HG02970 (cell line): ENCODE results near the gene IGF2BP2.
A peak's percentile ranks its signal among the peaks of the same experiment; 100 is the strongest.
"Not testable (repeated sequence)": the region's sequence is repeated elsewhere in the genome, so short reads cannot be mapped to it uniquely, and the experiment has no call there.

Source experiments
- ATAC-seq: cut with Tn5 transposase; IDR thresholded peaks from one replicate; pipeline ENCODE4 v1.9.1; 2021; ENCODE audit warnings: mild to moderate bottlenecking, moderate library complexity, moderate number of reproducible peaks; ENCODE audit not compliant: unreplicated experiment, low FRiP score

The IGF2BP2 gene

DNA sequence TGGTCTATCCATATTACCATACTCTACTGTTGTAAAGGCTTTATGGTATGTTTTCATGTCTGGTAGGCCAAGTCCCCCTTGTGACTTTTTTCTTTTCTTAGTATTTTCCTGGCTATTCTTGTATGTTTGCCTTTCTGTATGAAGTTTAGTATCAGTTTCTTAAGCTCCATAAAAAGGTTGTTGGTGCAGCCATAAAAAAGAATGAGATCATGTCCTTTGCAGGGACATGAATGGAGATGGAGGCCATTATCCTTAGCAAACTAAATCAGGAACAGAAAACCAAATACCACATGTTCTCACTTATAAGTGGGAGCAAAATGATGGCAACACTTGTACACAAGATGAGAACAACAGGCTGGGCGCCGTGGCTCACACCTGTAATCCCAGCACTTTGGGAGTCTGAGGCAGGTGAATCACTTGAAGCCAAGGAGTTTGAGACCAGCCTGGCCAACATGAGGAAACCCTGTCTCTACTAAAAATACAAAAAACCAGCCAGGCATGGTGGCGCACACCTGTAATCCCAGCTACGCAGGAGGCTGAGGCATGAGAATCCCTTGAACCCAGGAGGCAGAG lies 13.7 kb upstream of the IGF2BP2 start:
- not testable (repeated sequence) for ATAC-seq

DNA sequence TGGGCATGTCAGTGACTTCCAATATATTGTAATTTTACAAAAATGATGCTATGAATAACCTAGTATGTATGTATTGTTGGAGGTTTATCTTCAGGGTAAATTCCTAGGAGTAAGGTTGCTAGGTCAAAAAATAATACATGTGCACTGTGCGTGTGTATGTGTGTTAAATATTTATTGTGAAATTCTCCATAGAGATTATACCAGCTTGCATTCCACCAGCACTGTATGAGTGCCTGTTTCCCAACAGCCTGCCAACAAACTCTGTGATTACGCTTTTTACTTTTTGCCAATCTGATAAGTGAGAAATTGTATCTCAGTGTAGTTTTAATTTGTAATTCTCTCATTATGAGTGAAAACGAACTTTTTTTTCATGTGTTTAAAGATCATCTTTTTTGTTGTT lies 12.6 kb upstream of the IGF2BP2 start:
- no peak for ATAC-seq

DNA sequence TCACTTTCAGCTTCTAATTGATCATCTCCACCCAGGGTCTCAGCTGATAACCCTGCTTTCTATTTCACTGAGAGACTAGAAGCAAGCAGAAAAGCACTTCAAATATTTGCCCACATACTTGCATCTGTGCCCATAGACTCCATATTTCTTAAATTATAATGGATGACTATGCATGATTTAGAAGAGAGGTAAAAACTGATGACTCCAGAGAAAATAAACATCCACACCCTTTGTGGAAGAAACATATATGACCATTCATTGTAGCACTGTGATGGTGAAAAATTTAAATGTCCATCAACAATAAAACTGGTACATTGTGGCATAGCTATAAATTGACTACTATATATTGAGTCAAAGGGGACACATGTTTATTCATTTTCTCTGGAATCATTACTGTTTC lies 7.1 kb upstream of the IGF2BP2 start:
- ATAC-seq, result no peak

GRCh38 chr3:185831195-185831594 lies 6.4 kb upstream of the IGF2BP2 start:
- no peak for ATAC-seq

- no peak for ATAC-seq
These were observed 5.4 kb upstream of the IGF2BP2 start for GRCh38 chr3:185830018-185830797.

- no peak for ATAC-seq
These were observed 3.9 kb upstream of the IGF2BP2 start for GRCh38 chr3:185828755-185829154.

- ATAC-seq, result no peak
These were observed 2.9 kb upstream of the IGF2BP2 start for GRCh38 chr3:185827595-185828344.

DNA sequence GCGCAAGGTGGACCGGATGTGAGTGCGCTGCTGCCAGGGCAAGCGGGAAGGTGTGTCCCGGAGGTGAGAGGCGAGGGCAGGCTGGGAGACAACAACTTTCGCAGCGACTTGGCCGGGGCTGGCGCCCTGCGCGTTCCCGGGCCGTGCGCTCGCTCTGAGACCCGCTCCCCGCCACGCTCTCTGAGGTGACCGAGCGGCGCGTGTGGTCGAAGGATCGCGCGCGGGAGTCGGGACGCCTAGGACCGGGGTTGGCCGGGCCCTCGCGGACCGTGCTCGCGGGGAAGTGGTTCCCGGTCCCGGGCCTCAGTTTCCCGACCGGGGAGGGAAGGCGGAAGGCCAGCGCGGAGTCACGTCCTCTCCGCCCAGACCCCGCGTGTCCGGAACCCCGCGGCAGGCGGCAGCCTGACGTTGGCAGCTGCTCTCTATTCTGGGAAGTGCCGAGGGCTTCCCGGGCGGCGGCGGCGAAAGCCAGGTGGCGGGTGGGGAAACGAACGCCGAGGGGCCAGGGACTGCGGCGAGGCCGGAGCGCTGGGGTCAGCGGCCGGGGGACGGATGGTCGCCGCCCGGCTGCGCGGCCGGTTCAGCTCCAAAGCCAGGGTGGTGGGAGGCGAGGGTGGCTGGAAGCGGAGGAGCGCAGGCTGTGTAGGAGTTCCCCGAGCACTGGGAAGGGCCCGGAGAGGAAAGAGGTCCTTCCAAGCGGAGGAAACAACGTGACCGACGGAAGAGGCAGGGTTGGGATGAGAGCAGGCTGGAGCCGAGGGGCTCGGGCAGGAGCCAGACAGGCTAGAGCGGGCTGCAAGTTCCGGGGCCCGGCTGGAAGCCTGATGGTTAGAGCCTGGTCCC lies 1.0 kb upstream of the IGF2BP2 start:
- peak; percentile 33 for ATAC-seq

DNA sequence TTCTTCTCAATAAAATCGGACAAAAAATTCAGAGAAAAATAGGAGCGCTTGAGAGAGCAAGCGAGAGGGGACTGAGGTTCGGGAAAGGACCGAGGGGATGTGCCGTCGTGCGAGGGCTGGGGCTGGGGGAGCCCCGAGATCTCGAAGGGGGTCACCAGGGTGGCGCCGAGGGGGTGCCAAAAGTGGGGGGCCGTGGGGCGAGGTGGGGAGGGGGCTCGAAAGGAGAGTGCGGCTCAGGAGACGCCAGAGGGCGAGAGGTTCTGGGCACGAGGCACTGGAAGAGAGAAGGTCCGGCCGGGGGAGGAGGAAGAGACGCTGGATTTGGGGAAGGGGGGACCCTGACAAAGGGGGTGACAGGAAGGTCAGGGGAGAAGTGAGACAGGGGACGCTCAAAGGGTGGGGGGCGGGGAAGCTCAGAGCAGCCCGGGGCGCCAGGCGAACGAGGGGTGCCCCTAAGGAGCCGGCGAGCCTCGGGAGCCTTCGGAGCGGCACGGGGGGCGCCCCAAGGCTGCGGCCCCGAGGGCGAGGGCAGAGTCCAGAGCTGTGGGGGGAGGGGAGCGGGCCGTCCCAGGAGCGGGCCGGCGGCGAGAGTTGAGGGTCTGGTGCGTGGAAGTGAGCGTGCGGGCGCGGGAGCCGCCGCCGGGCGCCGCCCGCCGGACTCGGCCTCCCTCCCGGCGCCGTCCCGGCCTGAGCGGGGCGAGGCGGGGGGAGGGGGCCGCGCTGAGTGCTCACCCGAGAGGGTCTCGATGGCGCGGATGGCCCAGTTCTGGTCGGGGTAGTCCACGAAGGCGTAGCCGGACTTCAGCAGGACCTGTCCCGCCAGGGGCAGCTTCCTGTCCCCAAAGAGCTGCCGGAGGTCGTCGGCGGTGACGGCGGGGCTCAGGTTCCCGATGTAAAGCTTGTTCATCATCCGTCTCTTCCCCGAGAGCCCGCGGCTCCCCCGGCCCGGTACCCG lies 514 bp downstream of the IGF2BP2 start:
- ATAC-seq, result peak; percentile 16

DNA sequence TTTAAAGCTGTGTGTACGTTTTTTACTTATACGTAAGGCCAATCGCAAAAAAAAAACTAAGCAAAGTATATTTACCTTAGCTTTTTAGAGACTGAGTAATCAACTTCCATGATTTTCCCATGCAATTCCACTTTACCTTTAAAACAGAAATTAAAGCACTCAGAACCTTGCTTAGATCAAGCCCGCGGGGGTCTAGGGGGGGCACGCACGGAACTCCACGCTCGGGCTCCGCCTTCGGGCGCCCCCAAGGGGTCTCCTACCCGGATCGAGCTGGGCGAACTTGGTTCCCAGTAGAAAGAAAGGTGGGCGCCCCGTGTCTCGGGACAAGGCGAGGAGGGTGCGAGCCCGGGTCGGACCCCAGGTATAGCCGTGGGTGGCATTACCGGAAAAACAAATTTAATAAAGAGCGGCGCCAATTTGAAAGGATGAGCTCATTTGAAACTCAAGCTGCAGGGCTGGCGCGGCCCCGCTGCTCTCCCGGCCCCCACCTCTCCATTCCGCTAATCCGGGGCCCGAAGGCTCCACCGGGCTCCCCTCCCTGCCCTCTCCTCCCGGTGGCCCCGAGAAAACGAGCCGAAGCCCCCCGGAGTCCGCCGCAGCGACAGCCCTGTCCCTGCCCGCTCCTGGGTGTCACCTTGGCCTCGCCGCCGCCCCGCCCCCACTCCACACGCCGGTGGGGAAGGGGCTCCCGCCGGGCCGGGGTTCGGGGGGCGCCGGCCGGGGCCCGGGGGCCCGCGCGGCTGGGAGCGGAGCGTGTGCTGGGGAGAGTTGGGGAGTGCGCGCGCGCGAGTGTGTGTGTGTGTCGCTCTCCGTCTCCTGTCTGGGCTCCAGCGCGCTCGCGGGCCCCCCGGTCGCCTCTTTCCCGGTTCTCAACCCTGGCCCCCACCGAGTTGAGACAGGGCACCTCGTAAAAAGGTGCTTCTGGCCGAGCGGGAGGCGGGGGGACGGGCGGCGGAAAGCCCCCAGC lies 1.5 kb downstream of the IGF2BP2 start:
- ATAC-seq, result no peak

- ATAC-seq, result no peak
These were observed 2.4 kb downstream of the IGF2BP2 start for GRCh38 chr3:185822221-185823000.

DNA sequence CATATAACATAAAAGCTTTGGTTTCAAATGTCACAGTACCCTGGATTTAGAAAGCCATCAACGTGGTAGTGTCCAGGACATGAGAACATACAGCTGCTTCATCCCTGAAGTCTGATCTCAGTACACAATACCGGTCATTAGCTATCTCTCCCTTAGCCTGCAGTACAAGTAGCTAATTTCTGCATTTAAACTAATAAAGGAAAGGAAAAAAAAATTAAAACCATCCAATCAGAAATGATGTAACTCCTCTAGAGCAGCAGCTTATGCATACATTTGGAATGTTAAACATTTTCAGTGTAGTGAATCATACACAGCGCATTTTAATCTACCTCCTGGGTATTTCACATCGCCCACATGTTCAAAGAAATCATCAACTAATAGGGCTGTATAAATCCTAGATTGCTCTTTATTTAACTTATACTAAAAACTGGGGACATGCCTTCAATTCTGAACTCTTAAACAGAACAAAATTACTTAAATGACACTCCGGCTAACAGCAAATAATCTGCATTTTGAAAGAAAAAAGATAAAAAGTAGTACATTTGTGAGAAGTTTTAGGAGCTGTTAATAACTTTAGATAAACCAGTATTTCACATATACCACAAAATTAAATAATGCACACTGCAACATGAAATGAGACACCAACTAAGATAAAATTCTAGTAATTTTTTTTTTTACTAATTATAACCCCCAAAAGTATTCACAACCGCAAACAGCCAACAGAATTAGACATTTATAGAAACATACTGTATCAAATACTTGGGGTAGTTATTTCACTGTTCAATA lies 3.7 kb downstream of the IGF2BP2 start:
- ATAC-seq, result no peak

- ATAC-seq, result no peak
These were observed 6.5 kb downstream of the IGF2BP2 start for GRCh38 chr3:185818267-185818875.

- ATAC-seq, result no peak
These were observed 9.2 kb downstream of the IGF2BP2 start for GRCh38 chr3:185815391-185816282.

GRCh38 chr3:185813691-185814215 lies 11.1 kb downstream of the IGF2BP2 start:
- ATAC-seq, result no peak
